Stimulated activated CD8-positive, alpha-beta memory T cell treated with anti-CD3 and anti-CD28 coated beads, Interleukin-7, amount 100 ng/mL, for 1 hour (primary cell): ENCODE results near the gene SEMA3E.
"Not testable (repeated sequence)": the region's sequence is repeated elsewhere in the genome, so short reads cannot be mapped to it uniquely, and the experiment has no call there.

Experiments used
- DNase-seq, 2 donors: peaks; one replicate each; pipeline ENCODE4 v3.0.0-alpha.2; 2020; ENCODE audit warnings: low read depth in 2 of 2

SEMA3E gene

GRCh38 chr7:83559887-83560286 is 89.1 kb downstream of the SEMA3E start:
- DNase-seq = no peak

DNA sequence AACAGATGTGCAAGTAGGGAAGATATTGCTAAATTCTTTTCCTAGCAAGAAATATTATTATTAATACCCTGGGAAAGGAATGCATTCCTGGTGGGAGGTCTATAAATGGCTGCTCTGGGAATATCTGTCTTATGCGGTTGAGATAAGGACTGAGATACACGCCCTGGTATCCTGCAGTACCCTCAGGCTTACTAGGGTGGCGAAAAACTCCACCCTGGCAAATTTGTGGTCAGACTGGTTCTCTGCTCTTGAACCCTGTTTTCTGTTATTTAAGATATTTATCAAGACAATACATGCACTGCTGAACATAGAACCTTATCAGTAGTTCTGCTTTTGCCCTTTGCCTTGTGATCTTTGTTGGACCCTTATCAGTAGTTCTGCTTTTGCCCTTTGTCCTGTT is 96.4 kb downstream of the SEMA3E start:
- DNase-seq = not testable (repeated sequence)

- DNase-seq = no peak
Measured at GRCh38 chr7:83550100-83550499, 98.8 kb downstream of the SEMA3E start.

DNA sequence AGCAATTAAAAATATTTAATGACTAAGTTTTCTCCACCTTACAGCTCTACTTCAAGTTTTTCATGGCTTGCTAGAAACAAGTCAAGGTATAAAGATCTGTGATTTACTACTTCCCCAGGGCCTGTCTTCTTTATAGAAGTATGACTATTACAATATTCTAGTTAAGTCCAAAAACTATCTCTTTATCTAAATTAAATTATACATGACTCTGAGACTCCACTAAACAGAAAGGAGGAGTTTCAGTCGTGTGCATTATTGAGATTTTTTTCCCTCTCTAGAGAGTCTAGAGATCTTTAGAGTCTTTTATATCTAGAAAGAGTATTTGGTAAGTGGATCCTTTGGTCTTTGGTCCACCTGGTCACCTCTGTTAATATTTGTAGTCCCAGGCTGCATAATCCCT is 100.7 kb downstream of the SEMA3E start:
- DNase-seq = no peak

DNA sequence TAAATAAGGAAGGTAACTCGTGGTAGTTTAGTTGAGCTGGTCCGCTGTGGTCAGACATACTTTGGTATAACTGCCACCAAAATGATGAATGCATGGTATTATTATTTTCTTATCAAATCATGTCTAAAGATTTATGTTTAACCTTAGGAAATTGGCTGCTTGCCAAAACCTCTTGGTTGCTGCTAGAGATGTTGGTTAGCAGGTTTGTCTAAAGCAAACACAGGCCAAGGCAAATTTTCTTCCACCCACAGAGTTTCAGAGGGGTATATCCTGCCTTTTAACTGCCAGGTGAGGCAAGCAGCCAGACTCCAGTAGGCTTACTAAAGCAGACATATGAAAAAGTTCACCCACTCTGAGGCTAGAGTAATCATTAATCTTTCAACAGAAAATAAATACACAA is 101.4 kb downstream of the SEMA3E start:
- DNase-seq = no peak

- no peak for DNase-seq
Measured at GRCh38 chr7:83546586-83546985, 102.4 kb downstream of the SEMA3E start.

DNA sequence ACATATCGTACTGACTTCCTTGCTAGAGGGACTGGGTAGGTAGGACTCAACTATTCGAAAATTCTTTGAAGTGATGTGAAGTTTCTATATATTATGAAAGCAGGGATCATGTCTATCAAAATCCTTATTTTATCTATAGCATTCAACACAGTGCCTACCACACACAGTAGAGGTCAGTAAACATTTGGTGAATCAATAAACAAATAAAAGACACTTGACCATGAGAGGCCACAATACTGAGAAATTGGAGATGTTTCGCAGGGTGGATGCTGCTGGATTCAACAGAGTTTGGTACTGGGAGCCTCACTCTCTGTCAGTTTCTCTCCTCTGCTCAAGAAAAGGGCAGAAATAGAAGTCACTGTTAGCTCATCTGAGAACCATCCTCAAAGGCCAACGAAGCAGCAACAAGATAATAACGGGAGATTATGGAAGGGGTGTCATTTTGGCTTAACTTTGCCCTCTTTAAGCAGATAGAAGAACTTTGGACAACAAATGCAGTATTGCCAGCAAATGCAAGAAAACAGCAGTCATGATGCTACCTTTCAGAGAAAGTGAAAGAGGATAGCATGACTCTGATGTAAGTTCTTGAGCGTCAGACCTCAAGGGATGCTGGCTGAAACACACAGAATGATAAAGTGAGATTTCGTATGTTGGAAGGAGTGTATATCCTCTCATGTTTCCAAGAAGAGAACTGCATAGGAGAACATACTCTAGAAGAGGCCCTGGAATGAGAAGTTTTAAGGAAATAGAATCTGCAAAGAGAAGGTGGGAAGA is 107.6 kb downstream of the SEMA3E start:
- no peak for DNase-seq

DNA sequence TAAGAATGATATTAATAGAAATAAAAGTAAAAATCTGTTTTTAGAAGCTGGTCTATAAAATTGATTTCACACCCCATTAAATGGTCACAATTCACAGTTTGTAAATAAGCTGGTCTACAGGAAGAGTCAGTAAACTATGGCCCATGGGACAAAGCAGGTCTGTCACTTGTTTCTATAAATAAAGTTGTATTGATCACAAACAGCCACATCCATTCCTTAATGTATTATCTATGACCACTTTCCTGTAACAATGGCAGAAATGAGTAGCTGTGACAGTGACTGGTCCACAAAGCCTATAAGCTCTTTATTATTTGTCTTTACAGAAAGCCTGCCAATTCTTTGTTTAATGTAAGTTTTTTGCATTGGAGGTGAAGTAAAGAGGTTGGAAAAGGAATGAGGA is 114.5 kb downstream of the SEMA3E start:
- DNase-seq = no peak

GRCh38 chr7:83532219-83532618 is 116.7 kb downstream of the SEMA3E start:
- DNase-seq = no peak

DNA sequence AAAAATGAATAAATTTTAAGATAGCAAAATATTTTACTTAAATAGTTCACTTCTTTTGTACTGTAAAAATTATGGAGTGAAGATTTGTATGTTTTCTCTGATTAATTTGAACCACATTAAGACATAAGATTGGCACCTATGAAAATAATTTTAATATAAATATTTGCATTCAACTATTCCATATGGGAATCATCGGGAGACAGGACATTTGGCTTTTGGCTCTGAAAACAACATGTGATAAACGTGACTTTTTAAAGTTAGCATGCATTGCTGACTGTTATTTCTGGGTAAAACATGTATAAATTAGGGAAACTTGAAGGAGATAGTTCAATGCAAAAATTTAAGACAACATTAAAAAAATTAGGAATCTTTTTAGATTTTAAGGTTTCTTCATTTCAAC is 117.2 kb downstream of the SEMA3E start:
- no peak for DNase-seq

GRCh38 chr7:83528925-83529423 is 120.0 kb downstream of the SEMA3E start:
- DNase-seq = no peak

- no peak for DNase-seq
Measured at GRCh38 chr7:83524277-83525075, 124.5 kb downstream of the SEMA3E start.

DNA sequence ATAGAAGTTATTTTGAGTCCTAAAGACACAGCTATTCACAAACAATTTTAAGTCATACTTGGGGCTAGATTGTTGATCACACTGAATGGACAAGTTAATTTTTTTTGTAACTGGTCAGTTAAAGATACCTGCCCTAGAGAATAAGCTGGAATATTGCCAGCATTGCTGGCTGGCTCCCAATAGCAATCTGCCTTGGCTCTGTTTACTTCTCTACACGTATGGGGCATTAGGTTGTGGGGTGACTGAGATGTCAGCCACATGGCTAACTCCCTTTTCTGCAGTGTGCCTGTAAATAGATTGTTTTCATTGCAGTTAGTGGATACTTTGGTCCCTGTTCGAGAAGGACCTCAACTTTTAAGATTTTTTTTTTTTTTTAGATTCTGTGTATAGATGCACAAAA is 128.2 kb downstream of the SEMA3E start:
- DNase-seq = no peak

- DNase-seq = no peak
Measured at GRCh38 chr7:83519240-83519639, 129.7 kb downstream of the SEMA3E start.

DNA sequence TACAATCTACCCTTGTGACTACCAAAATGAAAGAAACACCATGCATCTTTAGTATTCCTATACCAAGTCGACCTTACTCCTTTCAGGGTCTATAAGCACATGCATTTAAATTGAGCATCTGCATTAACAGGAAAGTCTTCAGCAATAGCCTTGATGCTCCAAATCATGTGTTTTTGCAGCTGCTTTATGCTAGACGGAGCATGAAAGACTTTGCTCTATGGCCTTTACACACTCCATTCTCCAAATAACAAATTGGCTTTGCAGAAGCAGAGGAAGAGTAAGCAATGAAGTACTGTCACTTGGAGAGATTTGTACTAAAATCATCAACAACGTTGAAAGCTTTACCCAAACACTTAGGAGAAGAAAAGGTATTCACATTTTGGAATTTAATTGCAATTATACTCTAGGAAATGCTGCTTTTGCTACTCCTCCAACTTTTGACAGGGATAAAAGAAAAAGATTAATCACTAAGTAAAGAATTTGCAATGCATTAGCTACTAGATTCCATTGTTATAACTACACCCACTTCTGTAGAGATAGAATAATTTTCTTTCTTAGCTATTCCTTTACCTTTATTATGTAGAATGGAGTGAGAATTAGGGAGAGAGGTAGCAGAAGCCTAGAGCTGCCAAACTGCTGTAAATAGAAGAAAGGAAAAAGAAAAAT is 131.8 kb downstream of the SEMA3E start:
- DNase-seq = no peak

- DNase-seq = no peak
Measured at GRCh38 chr7:83514977-83515376, 134.0 kb downstream of the SEMA3E start.

- DNase-seq = no peak
Measured at GRCh38 chr7:83509255-83510021, 139.5 kb downstream of the SEMA3E start.

DNA sequence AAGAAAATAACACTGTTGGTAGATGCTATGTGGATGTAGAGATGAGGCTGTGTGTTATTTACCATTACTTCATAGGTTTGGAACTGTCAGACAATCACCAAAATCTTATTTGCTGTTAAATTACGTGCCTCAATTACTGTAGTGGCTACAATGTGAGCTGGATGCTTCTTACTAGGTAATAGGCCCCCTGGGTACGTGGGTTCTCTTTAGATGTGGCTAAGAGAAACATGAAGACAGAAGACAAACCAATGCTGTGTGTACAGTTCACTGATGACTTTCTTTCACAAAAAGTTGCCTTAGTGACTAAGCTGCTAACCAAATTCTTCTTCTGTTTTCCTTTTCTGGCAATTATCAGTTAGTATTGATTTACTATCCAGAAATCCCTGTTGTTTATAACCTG is 144.6 kb downstream of the SEMA3E start:
- no peak for DNase-seq

DNA sequence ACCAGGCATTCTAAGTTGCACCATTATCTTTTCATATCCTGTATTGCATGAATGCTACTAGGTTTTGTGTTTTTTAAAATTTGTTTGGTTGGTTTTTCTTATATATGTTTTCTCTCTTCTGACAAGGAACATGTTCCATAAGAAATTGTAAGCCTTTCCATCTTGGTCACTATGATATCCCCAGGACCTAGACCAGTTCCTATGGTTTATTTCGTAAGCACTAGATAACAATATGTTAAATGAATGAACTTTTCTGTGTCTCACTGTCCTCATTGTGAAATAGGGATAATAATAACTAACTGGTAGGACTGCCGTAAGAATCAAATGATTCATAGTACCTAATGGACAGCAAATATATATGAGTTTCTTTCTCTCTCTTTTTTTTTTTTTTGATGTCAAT is 146.3 kb downstream of the SEMA3E start:
- DNase-seq = no peak

GRCh38 chr7:83494683-83495082 is 154.3 kb downstream of the SEMA3E start:
- DNase-seq = no peak

DNA sequence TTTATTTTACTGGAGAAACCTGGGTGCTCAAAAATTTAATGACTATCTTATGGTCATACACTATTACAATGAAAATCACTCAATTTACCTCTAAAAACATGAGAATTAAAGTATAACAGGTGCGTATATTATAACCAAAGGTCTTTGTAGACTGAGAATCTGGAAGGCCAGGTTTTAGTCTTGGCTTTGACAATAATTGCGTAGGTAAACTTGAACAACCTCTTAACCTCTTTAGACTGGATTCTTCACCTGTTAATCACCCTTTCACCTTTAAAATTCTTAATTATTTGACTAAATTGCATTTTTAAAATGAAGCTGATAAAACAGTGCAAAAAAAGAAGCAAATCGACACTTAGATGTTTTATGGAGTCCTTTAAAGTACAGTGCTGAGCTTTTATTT is 156.1 kb downstream of the SEMA3E start:
- DNase-seq = no peak

GRCh38 chr7:83487801-83488200 is 161.1 kb downstream of the SEMA3E start:
- DNase-seq = no peak
